IPS-NIHi7 (cell line): ENCODE data around the gene ADM2.
A peak's percentile ranks its signal among the peaks of the same experiment; 100 is the strongest.
"Not testable (repeated sequence)": the region's sequence is repeated elsewhere in the genome, so short reads cannot be mapped to it uniquely, and the experiment has no call there.

Experiments
- DNase-seq: peaks from one replicate; pipeline ENCODE4 v3.0.0; 2012; ENCODE audit warnings: mixed read lengths; ENCODE audit errors: extremely low spot score

ADM2 gene, protein sequence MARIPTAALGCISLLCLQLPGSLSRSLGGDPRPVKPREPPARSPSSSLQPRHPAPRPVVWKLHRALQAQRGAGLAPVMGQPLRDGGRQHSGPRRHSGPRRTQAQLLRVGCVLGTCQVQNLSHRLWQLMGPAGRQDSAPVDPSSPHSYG

DNA sequence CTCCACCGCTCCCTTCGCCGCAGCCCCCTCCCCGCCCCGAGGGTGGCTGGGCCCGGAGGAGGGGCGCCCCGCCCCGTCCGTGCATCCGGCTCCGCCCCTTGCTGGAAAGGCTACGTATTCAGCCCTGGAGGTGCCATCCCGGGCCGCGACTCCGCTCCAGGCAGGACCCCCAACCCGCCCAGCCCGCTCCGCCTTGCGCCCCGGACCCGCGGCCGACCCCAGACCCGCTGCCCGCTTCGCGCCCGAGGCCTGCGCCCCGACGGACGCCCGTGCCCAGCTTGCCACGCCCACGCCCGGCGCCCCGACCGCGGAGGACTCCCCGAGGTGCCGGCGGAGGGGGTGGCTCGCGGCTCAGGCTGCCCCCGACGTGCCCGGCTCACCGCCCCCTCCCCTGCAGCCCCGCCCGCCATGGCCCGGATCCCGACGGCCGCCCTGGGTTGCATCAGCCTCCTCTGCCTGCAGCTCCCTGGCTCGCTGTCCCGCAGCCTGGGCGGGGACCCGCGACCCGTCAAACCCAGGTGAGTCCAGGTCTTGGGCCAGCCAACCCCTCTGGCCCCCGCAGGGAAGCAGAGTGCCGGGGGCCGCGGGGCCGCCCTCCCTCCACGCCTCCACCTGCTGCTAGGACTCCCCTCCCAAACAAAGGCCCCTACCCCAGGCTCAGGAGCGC, at the start of gene ADM2:
Gene ADM2 (plus strand): TSS at position 104 of the 667 bp plus-strand sequence. CDS start 305 bp downstream, at position 409.
- peak; percentile 90 for DNase-seq

DNA sequence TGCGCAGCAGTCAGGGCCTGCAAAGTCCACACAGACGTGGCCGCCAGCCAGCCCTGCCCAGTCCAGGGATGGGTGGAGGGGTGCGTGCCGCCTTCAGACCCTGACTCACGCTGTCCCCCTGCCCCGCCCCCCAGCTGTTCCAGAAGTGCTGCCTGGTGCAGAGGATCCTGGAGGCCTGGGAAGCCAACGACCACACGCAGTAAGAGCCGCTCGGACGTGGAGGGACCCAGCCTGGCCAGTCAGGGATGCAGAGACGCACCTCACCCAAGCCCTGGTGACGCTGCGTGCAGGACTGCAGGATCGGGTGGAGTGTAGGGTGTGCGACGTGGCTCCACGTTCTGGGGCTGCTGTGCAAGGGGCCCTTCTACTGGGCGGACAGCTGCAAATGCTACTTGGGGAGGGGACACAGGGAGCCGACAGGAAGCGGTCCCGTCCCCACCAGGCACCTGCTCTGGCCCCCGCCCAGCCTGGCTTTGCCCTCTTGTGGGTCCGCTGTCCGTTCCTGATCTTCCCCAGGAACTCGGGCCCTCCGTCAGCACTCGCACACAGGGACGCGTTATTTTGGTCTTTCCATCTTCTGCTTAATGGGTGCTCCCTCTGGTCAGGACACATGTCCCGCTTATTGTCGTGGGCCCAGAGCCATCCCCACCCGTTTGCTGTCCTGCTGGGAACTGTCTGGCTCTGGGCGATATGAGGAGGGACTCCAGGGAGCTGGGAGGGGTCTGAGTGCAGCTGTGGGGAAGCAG, 49.0 kb upstream of the ADM2 start:
- no peak for DNase-seq

DNA sequence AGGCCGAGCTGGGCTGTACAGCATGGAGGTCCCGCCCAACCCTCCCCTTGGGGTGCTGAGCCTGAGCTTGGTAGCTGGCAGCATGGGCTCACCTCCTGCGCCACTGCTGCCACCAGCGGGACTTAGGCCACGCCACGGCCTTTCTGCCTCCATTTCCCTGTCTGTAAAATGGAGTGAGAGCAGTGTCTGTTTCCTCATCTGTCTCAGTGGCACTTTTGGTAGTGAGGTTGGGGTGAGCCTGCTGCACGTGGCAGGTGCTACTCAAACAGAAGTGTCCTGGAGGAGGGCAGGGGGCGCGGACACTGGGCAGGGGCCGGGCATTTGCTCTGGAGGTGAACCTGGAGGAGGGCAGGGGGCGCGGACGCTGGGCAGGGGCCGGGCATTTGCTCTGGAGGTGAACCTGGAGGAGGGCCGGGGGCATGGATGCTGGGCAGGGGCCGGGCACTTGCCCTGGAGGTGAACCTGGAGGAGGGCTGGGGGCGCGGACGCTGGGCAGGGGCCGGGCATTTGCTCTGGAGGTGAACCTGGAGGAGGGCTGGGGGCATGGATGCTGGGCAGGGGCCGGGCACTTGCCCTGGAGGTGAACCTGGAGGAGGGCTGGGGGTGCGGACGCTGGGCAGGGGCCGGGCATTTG, 48.3 kb upstream of the ADM2 start:
- not testable (repeated sequence) for DNase-seq

DNA sequence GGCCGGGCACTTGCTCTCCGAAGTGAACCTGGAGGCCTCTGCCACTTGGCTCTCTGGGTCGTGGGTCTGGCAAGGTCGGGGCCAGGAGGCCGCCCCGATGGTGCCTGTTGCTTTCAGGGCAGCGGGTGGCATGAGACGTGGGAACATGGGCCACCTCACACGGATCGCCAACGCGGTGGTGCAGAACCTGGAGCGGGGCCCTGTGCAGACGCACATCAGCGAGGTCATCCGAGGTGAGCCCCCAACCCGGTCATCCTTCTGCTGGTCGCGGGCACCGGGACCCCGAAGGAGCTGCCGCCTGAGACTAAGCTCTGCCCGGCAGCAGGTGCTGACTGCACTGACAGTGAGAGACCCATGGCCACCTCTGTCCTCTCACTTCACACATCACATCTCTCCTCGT, 46.5 kb upstream of the ADM2 start:
- no peak for DNase-seq

DNA sequence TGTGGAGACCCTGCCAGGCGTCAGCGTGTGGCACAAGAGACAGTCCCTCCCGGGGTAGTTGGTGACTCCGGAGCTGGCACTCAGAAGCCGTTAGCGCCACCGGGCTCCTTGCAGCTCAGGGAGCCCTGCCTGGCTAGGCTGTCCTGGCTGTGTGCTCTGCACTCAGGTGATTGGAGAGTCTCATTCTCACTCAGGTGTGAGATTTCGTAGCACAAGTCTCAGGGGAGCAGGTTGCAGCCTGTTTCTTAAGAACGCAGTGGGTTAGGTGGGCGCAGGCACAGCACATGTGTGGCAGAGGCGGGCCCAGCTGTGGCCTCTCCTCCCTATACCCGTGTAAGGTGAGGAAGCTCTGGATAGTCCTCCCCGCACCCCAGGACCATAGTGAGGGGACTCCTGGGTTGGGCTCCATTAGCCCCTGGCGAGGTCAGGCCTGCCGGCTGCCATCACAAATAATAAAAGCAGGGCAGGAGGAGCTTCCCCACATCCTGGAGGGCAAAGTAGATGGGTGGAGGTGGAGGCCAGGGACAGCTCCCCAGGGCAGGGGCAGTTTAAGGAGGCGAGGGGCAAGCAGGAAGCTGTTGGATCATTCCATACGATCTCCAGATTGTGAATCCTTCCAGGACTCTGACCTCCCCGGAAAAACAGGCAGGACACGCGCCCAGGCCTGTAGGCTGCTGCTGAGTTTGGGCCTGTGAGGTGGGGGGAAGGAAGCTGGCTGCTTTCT, 45.9 kb upstream of the ADM2 start:
- DNase-seq, result no peak

DNA sequence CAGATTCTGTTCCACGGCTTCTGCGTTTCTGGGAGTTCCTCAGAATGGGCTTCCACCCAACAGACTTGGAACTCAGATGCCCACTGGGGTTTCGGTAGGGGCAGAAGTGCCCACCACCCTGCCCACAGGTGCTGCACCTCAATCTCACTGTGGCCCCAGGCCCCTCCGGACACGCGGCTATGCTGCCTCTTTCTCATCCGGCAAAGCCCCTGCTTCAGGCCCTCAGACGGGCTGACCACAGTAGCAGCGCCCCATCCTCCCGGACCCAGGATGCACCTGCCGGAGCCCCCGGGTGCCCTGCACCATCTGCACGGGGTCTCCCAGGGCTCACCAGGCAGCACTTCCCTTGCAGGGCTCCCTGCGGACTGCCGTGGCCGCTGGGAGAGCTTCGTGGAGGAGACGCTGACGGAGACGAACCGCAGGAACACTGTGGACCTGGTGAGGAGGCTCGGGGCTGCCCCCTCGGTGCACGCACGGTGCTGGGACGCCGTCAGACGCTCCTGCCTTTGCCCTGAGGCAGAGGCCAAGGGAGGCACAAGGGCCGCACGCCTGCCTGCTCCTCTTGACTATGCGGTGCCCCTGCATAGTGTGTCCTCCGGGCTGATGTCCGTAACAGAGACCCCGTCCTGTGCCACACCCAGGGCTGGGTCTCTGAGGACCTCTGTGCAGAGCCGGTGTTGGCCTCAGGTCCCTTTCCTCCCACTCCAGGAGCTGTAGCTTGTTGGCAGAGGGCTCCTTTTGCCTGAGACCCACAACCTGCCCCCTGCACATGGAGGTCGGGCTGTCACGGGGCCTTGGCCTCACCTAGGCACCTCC, 45.1 kb upstream of the ADM2 start:
- no peak for DNase-seq

DNA sequence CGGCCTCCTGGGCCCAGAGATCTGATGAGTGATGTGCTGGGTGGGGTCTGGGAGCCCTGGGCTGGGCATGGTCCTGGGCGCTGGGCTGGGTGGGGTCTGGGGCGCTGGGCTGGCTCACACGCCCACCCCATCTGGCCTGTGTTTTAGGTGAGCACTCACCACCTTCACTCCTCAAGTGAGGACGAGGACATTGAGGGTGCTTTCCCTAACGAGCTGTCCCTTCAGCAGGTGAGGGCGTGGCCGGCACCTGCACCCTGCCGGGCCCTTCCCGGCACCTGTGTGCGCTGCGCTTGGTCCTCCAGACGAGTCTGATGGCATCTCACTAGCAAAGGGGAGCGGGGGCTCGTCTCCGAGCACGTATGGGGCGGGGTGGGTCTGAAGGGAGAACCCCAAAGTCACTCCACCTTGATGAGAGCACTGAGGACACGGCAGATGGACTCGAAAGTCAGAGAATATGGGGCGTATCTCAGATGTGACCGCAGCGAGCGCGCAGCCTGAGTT, 44.5 kb upstream of the ADM2 start:
- DNase-seq, result no peak

DNA sequence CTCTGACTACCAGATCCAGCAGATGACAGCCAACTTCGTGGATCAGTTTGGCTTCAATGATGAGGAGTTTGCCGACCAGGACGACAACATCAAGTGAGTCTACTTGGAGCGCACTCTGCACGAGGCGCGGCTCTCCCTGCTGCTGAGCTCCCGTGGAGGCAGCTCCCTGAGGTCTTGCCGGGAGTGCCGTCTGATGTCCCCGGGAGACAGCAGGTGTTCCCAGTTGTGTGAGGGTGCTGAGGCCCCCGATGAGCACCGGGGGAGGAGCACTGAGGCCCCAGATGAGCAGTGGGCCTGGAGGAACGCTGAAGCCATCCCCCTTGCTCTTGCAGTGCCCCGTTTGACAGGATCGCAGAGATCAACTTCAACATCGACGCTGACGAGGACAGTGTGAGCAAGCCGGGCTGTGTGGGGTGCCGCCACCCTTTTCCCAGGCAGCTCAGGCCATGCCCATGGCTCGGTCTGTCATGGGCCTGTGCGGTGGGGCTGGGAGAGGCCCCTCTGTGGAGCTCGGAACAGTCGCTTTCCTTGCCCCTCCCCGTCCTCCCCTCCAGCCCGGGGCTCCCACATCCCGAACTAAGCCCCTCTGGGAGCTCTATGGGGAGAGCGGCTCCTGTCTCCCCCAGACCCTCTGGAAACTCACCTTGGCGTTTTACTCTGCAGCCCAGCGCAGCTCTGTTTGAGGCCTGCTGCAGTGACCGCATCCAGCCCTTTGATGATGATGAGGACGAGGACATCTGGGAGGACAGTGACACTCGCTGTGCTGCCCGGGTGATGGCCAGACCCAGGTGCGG, 43.6 kb upstream of the ADM2 start:
- no peak for DNase-seq

DNA sequence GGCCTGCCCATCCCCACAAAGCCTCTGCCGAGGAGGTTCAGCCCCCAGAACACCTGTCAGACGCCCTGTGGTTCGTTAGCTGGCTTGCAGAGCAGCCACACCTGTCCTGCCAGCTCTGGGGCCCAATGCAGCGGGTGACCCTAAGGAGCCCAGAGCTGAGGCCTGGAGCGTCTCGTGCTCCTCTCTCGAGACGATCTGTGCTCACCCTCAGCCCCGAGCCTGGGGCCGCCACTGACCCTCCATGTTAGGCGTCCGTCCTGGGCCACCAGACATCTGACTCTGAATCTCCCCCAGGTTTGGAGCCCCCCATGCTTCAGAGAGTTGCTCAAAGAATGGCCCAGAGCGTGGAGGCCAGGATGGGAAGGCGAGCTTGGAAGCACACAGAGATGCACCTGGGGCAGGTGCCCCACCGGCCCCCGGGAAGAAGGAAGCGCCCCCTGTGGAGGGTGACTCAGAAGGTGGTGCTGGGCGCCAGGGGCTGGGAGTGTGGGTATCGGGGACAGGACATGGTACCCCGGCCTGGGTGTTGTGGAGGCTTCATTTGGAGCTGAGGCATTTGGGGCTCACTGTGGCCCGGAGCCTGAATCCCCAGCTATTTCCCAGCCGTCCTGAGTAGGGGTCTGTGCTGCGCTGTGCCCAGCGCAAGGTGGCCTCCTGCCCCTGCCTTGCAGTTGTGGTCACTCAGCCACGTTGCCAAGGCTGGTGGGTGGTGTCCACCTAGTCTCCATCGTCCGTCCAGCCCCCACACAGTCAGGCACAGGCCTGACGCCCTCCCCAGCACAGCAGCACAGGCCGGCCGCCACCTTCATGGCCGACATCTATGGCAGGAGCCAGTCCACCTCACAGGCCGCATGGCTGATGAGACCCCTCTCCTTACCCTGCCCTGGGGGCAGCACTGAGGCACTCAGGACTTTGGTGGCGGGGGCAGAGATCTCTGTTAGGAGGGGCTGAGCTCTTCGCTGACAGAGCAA, 42.8 kb upstream of the ADM2 start:
- DNase-seq, result no peak

DNA sequence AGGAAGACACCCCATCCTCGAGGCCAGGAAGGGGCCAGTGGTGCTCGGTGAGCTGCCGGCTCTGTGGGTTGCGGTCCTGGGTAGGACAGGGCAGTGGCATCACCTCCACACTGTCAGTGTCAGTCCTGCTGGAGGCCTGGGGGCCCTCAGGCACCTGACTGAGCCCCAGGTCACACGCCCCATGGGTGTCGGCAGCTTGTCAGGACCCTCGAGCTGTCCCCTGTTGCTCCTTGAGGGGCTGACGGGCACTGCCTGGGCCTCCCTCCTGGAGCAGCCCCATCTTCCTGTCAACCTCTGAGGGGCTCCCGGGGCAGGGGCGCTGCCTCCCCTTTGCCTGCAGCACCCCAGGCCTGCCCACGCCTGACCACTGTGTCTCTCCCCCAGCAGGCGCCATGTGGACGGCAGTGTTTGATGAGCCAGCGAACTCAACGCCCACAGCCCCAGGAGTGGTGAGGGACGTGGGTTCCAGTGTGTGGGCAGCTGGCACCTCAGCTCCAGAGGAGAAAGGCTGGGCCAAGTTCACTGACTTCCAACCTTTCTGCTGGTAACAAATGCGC, 42.0 kb upstream of the ADM2 start:
- no peak for DNase-seq

DNA sequence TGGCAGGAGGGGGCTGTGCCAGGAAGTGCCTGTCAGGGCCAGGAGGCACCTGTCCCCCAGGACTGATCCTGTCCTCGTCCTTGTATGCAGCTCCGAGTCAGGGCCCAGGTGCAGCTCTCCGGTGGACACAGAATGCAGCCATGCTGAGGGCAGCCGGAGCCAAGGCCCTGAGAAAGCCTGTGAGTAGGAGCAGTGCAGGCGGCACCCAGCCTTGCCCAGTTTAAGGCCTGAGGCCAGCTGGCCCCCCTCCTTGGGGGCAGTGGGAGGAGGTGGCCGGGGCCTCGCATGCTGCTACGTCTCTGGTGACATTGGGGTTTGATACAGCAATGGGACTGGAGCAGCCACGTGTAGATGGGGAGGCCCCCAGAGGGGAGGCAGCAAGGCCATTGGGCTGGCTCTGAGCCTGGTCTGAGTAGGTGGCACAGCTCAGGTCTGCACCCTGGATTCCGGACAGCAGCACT, 41.4 kb upstream of the ADM2 start:
- DNase-seq, result no peak

DNA sequence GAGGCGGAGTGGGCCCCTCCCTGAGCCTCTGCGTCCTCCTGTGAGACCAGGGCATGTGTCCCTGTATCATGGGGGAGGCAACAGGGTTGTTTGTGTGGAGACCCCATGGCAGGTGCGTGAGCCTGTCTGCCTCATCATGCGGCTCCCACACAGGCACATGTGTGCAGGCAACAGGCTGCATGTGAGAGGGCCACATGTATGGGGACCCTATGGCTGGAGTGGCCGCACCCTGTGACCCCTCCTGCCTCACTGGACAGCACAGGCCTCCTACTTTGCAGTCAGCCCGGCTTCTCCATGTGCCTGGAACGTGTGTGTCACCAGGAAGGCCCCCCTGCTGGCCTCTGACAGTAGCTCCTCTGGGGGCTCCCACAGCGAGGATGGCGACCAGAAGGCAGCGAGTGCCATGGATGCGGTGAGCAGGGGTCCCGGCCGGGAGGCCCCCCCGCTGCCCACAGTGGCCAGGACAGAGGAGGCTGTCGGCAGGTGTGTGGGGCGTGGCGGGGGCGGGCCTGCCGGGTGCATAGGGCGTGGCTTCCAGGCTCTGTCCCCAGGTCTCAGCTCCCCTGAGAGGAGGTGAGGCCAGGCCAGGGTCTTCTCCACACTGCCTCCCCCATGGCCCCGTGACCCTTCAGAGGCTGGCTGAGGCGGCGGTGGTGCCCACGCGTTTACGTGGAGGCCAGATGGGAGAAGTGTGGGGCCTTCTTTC, 40.6 kb upstream of the ADM2 start:
- DNase-seq, result no peak

DNA sequence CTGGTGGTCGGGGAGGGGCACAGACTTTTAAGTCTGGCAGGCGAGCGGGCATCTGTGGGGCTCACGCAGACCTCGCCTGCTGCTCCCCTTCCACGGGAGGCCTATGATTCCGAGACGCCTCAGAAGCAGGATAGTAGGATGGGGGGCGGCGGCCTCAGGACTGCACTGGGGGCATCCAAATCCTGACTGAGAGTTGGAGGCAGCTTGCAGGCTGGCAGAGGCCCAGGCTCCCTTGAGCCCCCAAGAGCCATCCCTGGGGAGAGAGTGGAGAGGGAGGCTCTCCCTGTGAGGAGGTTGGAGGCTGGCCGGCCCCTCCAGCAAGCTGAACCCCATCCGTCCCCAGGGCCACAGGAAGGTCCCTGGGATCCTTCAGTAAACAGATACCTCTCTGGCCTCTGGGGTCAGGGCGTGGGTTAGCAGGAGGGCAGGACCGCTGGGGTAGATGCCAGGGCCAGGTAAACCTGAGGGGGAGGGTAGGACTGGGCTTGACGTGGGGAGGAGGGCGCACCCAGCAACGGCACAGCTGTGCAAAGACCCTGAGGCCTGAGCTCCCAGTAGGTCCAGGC, 39.8 kb upstream of the ADM2 start:
- DNase-seq, result no peak

DNA sequence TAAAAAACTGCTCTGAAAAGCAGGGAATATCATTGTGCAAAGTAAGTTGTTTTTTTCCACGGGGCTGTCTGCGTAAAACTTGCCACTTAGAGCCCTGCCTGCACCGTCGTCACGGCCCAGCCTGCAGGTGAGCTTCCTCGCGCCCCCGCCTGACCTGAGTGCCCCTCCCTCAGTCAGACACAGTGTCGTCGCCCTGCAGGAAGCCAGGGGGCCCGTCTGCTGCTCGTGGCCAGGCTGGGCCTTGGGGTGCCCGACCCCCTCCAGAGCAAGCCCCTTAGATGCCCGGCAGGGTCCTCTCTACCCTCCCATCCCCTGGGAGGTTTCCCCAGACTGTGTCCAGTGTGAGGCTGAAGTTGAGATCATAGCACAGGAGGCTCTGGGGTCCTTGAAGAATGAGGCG, 38.1 kb upstream of the ADM2 start:
- DNase-seq, result no peak

DNA sequence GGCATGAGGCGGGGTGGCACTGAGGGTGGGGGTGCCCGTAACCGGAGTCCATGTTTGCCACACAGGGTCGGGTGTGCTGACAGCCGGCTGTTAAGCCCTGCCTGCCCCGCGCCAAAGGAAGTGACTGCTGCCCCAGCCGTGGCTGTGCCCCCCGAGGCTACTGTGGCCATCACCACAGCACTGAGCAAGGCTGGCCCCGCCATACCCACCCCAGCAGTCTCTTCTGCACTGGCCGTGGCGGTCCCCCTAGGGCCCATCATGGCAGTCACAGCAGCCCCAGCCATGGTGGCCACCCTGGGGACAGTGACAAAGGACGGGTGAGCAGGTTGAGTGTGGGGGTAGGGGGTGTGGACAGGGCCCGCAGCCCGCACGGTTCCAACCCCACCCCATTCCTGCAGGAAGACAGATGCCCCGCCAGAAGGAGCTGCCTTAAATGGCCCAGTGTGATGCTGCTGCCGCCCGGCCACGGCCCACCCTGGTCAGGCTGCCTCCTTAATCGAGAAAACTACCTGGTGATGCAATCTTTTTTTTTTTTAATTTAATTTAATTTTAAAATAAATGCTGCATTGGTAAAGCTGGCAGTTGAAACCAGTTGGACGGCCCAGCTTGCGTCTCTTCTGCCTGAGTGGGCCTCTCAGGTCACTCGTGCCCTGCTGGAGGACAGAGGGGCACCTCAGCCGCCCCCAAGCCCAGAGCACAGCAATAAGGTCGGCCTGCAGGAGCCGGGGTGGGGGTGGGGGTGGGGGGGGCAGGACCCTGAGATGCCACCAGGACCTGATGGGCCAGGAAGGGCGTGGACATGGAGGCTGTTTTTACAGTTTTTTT, 37.3 kb upstream of the ADM2 start:
- no peak for DNase-seq

DNA sequence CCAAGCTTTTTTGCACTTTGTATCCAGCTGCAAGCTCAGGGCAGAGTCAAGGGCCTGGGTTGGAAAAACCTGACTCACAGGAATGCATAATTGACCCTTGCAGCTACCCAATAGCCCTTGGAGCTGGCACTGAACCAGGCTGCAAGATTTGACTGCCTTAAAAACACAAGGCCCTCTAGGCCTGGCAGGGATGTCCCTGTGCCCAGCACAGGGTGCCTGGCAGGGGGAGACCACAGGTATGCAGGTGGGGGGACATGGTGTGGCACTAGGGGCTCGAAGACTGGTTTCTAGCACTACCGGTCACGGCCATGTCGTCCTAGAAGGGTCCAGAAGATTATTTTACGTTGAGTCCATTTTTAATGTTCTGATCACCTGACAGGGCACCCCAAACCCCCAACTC, 36.7 kb upstream of the ADM2 start:
- no peak for DNase-seq
